GM21526 (cell line): Measurements from ENCODE around the gene CHST11.
"Not testable (repeated sequence)": the region's sequence is repeated elsewhere in the genome, so short reads cannot be mapped to it uniquely, and the experiment has no call there.

ENCODE experiments used
- ATAC-seq: cut with Tn5 transposase; IDR thresholded peaks from one replicate; pipeline ENCODE4 v1.9.1; 2021; ENCODE audit warnings: moderate library complexity; ENCODE audit not compliant: unreplicated experiment, low FRiP score

CHST11 gene

GRCh38 chr12:104613372-104613771 lies 156.6 kb downstream of the CHST11 start:
- ATAC-seq, result not testable (repeated sequence)

GRCh38 chr12:104615048-104615561 lies 158.4 kb downstream of the CHST11 start:
- ATAC-seq, result no peak

GRCh38 chr12:104618691-104619090 lies 161.9 kb downstream of the CHST11 start:
- ATAC-seq, result no peak

DNA sequence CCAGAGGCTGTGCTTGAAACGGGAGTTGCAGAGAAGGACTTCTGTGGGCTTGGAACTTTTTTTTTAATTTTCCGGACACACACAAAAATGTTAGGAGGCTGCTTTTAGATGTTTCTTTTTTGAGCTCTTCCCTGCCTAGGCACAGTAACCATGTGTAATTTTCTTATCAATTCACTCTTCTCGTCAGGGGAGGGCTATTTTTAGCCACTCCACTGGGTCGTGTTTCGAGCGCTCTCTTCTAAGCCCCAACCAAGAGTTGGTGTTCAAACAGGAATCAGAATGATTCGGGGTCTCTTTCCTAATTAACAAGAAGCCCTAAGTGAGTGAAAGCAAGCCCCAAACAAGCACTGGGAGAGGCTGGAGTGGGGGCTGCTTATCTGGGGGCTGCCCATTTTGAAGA lies 162.6 kb downstream of the CHST11 start:
- no peak for ATAC-seq

GRCh38 chr12:104620837-104621531 lies 164.2 kb downstream of the CHST11 start:
- ATAC-seq, result no peak

- no peak for ATAC-seq
Measured at GRCh38 chr12:104622928-104623327, 166.2 kb downstream of the CHST11 start.

GRCh38 chr12:104623883-104624282 lies 167.1 kb downstream of the CHST11 start:
- no peak for ATAC-seq

DNA sequence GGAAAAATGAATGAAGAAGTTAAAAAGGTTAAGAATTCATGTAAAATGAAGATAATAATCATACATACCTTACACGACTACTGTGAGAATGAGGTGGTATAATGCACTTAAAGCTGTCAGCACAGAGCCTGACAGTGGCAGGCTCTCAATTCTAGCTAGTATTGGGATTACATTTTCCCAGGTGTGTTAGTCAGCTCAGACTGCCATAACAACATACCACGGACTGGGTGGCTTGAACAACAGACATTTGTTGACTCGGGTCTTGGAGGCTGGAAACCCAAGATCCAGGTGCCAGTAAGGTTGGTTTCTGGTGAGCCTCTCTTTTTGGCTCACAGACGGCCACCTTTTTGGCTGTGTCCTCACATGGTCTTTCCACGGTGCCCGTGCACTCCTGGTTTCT lies 167.8 kb downstream of the CHST11 start:
- ATAC-seq, result no peak

- ATAC-seq, result no peak
Measured at GRCh38 chr12:104626069-104626837, 169.5 kb downstream of the CHST11 start.

DNA sequence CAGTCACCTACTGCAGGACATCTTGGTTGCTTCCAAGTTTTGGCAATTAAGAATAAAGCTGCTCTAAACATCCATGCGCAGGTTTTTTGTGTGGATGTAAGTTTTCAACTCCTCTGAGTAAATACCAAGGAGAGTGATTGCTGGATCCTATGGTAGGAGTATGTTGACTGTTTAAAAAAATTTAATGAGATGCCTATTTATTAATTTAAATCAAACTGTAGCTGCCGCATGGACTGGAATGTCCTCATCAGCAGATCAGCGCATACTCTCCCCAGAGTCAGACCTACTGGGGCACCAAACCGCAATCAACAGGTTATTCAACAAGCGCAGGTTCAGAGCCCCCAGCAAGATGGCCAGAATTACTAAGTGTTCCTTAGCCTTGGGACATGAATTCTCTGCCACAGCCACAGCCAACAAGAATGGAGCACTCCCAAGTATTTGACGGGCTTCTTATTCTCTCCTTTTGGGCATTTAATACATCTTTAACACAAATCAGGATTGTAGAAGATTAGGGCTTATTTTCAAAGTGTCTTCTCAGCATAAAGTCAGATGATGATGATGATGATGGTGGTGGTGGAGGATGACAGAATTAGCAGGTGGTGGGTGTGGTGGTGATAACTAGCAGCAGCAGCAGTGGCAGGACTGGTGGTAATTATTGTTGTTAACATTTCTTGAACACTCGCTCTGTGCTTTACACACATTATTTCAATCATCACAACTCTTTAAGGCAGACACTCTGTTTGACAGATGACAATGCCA lies 170.7 kb downstream of the CHST11 start:
- ATAC-seq, result no peak

GRCh38 chr12:104627990-104628830 lies 171.5 kb downstream of the CHST11 start:
- no peak for ATAC-seq

GRCh38 chr12:104628831-104629135 lies 172.0 kb downstream of the CHST11 start:
- ATAC-seq, result no peak

GRCh38 chr12:104630230-104630670 lies 173.5 kb downstream of the CHST11 start:
- no peak for ATAC-seq

GRCh38 chr12:104631867-104632266 lies 175.1 kb downstream of the CHST11 start:
- no peak for ATAC-seq

DNA sequence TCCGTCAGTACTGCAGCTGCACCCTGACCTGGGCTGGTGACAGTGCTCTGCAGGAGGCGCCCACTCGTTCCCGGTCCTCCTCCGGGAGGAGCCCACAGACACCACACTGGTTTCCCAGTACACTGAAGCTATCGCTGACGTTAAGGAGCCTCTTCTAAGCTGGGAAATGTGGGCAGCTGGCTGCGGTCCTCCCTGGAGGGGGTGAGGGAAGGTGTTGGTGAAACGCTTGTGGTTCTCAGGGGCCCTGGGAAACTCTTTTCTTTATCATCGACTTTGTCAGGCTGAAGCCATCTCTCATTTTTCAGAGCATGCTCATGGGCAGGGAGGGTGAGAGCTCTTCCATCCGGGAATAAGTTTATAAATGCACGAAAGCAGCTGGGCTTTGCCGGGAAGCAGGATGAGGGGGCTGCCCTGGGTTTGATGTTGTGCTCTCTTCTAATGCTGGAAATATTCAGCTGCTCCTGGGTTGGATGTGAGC lies 176.0 kb downstream of the CHST11 start:
- no peak for ATAC-seq

DNA sequence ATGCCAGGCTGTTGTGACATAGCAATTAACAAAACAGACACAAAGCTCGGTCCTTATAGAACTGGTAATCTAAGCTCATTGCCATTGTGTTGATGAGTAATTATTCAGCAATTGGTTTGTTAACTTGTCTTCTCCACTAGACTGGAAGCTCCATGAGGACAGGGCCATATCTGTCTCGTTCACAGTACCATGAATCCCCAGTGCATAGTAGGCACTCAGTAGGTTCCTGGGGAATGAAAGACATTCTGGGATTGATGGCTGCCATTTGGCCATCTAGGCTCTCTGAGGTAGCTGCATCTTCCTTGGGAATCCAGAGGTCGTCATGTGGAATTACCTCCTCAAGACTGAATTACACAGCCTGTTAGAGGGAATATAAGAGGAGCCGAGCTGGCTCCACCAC lies 177.3 kb downstream of the CHST11 start:
- no peak for ATAC-seq

GRCh38 chr12:104634852-104635251 lies 178.1 kb downstream of the CHST11 start:
- ATAC-seq, result no peak

- ATAC-seq, result no peak
Measured at GRCh38 chr12:104635607-104636343, 179.0 kb downstream of the CHST11 start.

DNA sequence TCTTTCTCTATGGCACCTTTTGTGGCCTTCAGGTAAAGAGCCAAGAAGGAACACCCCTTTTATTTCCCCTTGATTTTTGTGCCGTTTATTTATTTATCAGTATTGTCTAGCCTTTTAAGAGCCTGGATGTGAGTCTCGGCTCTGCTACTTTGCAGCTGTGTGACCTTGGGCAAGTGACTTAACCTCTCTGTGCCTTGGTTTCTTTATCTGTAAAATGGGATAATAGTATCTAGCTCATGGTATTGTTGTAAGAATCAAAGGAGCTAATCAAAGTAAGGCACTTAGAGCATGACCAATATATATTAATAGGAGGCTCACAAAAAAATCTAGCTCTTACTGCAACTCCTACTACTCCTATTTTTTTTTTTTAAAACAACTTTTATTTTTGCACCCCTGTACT lies 179.7 kb downstream of the CHST11 start:
- no peak for ATAC-seq

DNA sequence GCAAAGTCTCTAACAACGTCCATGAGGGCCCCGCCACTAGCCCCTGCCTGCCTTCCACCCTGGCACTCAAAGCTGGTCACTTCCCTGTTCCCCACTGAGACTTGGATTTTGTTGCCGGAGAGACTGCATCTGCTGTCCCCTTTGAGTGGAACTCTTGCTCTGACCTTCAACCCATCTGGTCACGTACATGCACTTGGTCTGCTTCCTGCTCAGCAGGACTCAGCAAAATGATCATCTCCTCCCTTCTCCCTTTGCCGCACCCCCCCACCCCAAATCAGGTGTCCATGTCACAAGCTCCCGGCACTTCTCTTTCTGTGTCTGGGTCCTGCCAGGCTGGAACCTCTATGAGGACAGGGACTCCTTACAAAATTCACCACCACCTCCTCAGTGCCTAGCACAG lies 180.9 kb downstream of the CHST11 start:
- no peak for ATAC-seq
